Caco-2 (cell line): ENCODE results near the gene ADAMTS3. TPM values are rescaled to one million over a fixed set of nuclear protein-coding genes. Genes with fewer than 3 reads are reported as not detected.

Experiments
- BruUV-seq: library from RNA; stranded (reverse); fragments of 400-500 nt; replicated peaks from 2 replicates; lab custom pipeline; 2021; lab: Mats Ljungman, UMichigan
- CTCF ChIA-PET: fragments of 300-600 bp; sonication (Branson Sonifier 250); formaldehyde crosslinking; loops from one replicate; lab custom pipeline; 2022; ENCODE audit warnings: antibody characterized with exemption; lab: Charles Lee
- POLR2A ChIA-PET: fragments of 300-600 bp; sonication (Branson Sonifier 250); formaldehyde crosslinking; loops from one replicate; lab custom pipeline; 2022; ENCODE audit warnings: antibody characterized with exemption; lab: Charles Lee
- DNase-seq, 2 experiments: peaks; one replicate each; pipeline versions ENCODE4 v3.0.0 to v3.0.0-alpha.2; 2020 to 2022
- H3K27me3 ChIP-seq: replicated peaks from 2 replicates; pipeline ENCODE4 v1.6.0; 2011; ENCODE audit warnings: low read length; ENCODE audit not compliant: control insufficient read depth, insufficient read depth
- H3K36me3 ChIP-seq: 2 replicates; pipeline ENCODE4 v1.5.1; 2011; ENCODE audit warnings: low read length; ENCODE audit not compliant: control insufficient read depth, insufficient read depth
- H3K4me1 ChIP-seq: fragments of 250-450 bp; sonication (Bioruptor Pico); 2 replicates; pipeline ENCODE4 v1.5.1; 2020; ENCODE audit warnings: mild to moderate bottlenecking
- H3K4me3 ChIP-seq: 2 replicates; pipeline ENCODE4 v1.5.1; 2011; ENCODE audit warnings: low read depth, mild to moderate bottlenecking, control low read depth, low read length
- H3K9me3 ChIP-seq: fragments of 250-450 bp; sonication (Bioruptor Pico); 2 replicates; pipeline ENCODE4 v1.5.1; 2020; ENCODE audit warnings: mild to moderate bottlenecking, moderate library complexity
- H3K27ac Mint-ChIP-seq: one replicate; pipeline ENCODE4 v1.8.0; 2022; ENCODE audit warnings: mixed read lengths; ENCODE audit not compliant: unreplicated experiment
- H3K27me3 Mint-ChIP-seq: one replicate; pipeline ENCODE4 v1.8.0; 2022; ENCODE audit warnings: mixed read lengths; ENCODE audit not compliant: insufficient read depth, unreplicated experiment
- H3K36me3 Mint-ChIP-seq: one replicate; pipeline ENCODE4 v1.8.0; 2022; ENCODE audit warnings: mild to moderate bottlenecking, mixed read lengths; ENCODE audit not compliant: insufficient read depth, unreplicated experiment
- H3K4me1 Mint-ChIP-seq: one replicate; pipeline ENCODE4 v1.8.0; 2022; ENCODE audit warnings: low read depth, mixed read lengths; ENCODE audit not compliant: unreplicated experiment
- H3K4me3 Mint-ChIP-seq: one replicate; pipeline ENCODE4 v1.8.0; 2022; ENCODE audit warnings: mild to moderate bottlenecking, moderate library complexity, mixed read lengths; ENCODE audit not compliant: unreplicated experiment
- H3K9me3 Mint-ChIP-seq: one replicate; pipeline ENCODE4 v1.8.0; 2022; ENCODE audit warnings: mixed read lengths; ENCODE audit not compliant: unreplicated experiment
- intact Hi-C: fragments of 100-400 bp; cut with micrococcal nuclease; formaldehyde crosslinking; loops from one replicate; pipeline ENCODE4 v1.10.0; 2022; ENCODE audit not compliant: unreplicated experiment
- total RNA-seq: library from RNA; stranded (reverse); gene quantifications from 2 replicates; pipeline ENCODE4 v1.2.3, GENCODE V29; 2022
- TF ChIP-seq, protein P1 (sequence below), 2 experiments: fragments of 200-600 bp in 1 of 2; IDR thresholded peaks; 1 replicate in 1 of 2; 2 replicates in 1 of 2; pipeline versions ENCODE4 v1.5.1 to v1.8.0; 2011 to 2022; ENCODE audit warnings: antibody characterized with exemption in 1 of 2, control low read depth in 1 of 2, inconsistent platforms in 1 of 2, low read depth in 1 of 2, low read length in 1 of 2, mild to moderate bottlenecking in 1 of 2, moderate library complexity in 1 of 2; ENCODE audit not compliant: insufficient read depth in 1 of 2, severe bottlenecking in 1 of 2, unreplicated experiment in 1 of 2

ADAMTS3 gene
- total RNA-seq, 1 experiment from 2014 or later: not detected

DNA sequence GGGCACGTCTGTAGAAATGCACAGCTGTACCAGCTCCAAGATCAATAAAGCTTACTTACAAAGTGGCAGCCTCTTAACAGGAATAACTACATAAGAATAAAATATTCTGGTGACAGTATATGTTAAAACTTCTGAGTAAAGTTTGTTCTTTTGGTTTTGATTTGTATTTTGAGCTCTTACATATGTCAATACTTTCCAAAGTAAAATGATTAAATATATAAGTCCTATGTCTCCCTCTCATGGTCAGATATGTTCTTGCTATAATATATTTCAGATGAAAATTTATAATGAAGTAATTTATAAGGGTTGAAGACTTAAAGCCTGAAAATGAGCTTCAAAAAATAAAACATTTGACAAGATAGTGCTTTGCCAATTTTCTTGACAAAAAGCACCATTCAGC, 282.8 kb downstream of the ADAMTS3 start:
- no peak overlapping the region for H3K4me3 Mint-ChIP-seq
- Histone ChIP-seq H3K4me1 (no peaks in the 10 kb centered on the region), H3K27me3 (no peaks in the 10 kb centered on the region), H3K9me3 (no peaks in the 10 kb centered on the region), H3K4me3 (no peak overlapping the region), H3K36me3 (no peaks in the 10 kb centered on the region)
- H3K27ac Mint-ChIP-seq: no peak overlapping the region
- BruUV-seq: no TSS peak
- no peaks in the 10 kb centered on the region for H3K36me3 Mint-ChIP-seq
- peaks cover 5% of the 10 kb centered on the region for H3K27me3 Mint-ChIP-seq
- intact Hi-C loops: loop anchor here (1.0 kb wide), 1 partner anchor 554 kb away; no protein-coding TSS in a partner anchor
- ChIA-PET CTCF (no interaction called here), POLR2A (no interaction called here)
- no peak for DNase-seq
- no peaks in the 10 kb centered on the region for H3K4me1 Mint-ChIP-seq
- TF ChIP-seq, protein P1, sequence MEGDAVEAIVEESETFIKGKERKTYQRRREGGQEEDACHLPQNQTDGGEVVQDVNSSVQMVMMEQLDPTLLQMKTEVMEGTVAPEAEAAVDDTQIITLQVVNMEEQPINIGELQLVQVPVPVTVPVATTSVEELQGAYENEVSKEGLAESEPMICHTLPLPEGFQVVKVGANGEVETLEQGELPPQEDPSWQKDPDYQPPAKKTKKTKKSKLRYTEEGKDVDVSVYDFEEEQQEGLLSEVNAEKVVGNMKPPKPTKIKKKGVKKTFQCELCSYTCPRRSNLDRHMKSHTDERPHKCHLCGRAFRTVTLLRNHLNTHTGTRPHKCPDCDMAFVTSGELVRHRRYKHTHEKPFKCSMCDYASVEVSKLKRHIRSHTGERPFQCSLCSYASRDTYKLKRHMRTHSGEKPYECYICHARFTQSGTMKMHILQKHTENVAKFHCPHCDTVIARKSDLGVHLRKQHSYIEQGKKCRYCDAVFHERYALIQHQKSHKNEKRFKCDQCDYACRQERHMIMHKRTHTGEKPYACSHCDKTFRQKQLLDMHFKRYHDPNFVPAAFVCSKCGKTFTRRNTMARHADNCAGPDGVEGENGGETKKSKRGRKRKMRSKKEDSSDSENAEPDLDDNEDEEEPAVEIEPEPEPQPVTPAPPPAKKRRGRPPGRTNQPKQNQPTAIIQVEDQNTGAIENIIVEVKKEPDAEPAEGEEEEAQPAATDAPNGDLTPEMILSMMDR (IDR thresholded peaks at IDR 0.05; ENCODE audit: insufficient read depth in 1 of 2, low read depth in 1 of 2, low read length in 1 of 2, severe bottlenecking in 1 of 2, unreplicated experiment in 1 of 2): no peak
- no peaks in the 10 kb centered on the region for H3K9me3 Mint-ChIP-seq

DNA sequence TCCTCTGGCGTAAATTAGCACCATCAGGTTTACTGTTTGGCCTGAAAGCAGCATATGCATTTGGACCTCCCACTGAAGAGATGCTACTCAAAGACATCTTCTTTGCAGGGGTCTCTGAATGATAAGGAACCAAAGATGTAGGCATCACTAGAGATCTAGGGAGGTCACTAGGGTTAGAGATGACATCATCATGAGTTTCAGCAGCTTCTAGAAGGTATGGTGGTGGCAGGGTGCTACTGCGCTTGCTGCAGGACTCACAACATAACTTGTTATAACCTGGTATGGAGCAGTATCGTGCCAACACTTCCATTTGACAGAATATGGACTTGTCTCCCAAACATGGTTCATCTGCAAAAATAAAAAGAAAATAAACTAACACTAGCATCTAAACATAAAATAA, 285.7 kb downstream of the ADAMTS3 start:
- BruUV-seq: no TSS peak
- DNase-seq: no peak
- intact Hi-C loops: no loop called here
- H3K36me3 Mint-ChIP-seq: no peaks in the 10 kb centered on the region
- no peak overlapping the region for H3K4me3 ChIP-seq
- POLR2A ChIA-PET: no interaction called here
- H3K9me3 Mint-ChIP-seq: no peaks in the 10 kb centered on the region
- no peaks in the 10 kb centered on the region for H3K9me3 ChIP-seq
- H3K27me3 Mint-ChIP-seq: peaks cover 5% of the 10 kb centered on the region
- no peaks in the 10 kb centered on the region for H3K4me1 ChIP-seq
- no peak overlapping the region for H3K4me3 Mint-ChIP-seq
- CTCF ChIA-PET: no interaction called here
- H3K27ac Mint-ChIP-seq: no peak overlapping the region
- no peaks in the 10 kb centered on the region for H3K36me3 ChIP-seq
- no peaks in the 10 kb centered on the region for H3K4me1 Mint-ChIP-seq
- TF ChIP-seq, protein P1 (IDR thresholded peaks at IDR 0.05; ENCODE audit: insufficient read depth in 1 of 2, low read depth in 1 of 2, low read length in 1 of 2, severe bottlenecking in 1 of 2, unreplicated experiment in 1 of 2): no peak
- no peaks in the 10 kb centered on the region for H3K27me3 ChIP-seq

DNA sequence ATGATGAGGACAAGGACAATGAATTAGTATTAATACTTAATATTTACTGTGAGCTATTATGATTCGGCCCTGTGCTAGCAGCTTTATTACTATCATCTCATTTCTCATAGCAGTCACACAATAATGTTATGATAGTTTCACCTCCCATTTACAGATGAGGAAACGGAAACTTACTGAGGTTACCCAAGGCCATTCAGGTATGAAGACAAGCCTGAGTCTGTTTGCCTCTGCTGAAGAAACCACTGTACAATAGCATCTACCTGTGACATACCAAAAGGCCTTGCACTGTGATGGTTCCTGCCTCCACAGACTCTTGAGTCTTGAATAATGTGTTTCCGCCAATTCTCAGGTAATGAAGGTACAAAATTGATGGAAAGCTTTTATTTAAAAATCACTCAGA, 288.8 kb downstream of the ADAMTS3 start:
- Histone ChIP-seq H3K27me3 (no peaks in the 10 kb centered on the region), H3K4me3 (no peak overlapping the region), H3K9me3 (no peaks in the 10 kb centered on the region), H3K36me3 (no peaks in the 10 kb centered on the region), H3K4me1 (no peaks in the 10 kb centered on the region)
- Mint-ChIP-seq H3K4me3 (no peak overlapping the region), H3K4me1 (no peaks in the 10 kb centered on the region), H3K27ac (no peak overlapping the region), H3K27me3 (no peaks in the 10 kb centered on the region), H3K36me3 (no peaks in the 10 kb centered on the region), H3K9me3 (no peaks in the 10 kb centered on the region)
- no peak for DNase-seq
- TF ChIP-seq, protein P1 (IDR thresholded peaks at IDR 0.05; ENCODE audit: insufficient read depth in 1 of 2, low read depth in 1 of 2, low read length in 1 of 2, severe bottlenecking in 1 of 2, unreplicated experiment in 1 of 2): no peak
- intact Hi-C loops: no loop called here
- BruUV-seq: no TSS peak
- CTCF ChIA-PET: no interaction called here
- POLR2A ChIA-PET: no interaction called here
